ENCODE results near the gene TEX13A.

TEX13A gene

DNA sequence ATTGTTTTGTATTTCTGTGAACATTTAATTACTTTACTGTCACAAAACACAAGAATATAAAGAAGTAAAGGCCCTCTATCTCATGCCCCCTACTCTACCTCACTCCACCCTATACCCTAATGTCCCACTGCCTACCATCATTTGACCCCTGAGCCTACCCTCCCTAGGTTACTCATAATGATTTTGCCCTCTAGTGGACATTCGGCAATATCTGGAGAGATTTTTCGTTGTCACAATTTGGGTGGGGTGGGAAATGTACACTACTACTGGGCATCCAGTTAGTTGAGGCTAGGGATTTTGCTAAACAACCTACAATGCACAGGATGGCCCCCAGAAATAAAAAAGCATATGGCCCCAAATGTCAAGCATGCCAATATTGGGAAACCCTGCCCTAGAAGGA is 10.2 kb downstream of the TEX13A start:
- peak overlapping the region in 1 of 2 donors; percentile 54 for H3K27ac Mint-ChIP-seq
- no peak for ATAC-seq
- H3K9me3 Mint-ChIP-seq = peaks cover 0 to 4% of the 10 kb centered on the region in 2 donors
- H3K27me3 Mint-ChIP-seq = no peaks in the 10 kb centered on the region
- no peaks in the 10 kb centered on the region for H3K4me1 Mint-ChIP-seq
- no peak for DNase-seq
- H3K4me3 Mint-ChIP-seq = no peak overlapping the region

DNA sequence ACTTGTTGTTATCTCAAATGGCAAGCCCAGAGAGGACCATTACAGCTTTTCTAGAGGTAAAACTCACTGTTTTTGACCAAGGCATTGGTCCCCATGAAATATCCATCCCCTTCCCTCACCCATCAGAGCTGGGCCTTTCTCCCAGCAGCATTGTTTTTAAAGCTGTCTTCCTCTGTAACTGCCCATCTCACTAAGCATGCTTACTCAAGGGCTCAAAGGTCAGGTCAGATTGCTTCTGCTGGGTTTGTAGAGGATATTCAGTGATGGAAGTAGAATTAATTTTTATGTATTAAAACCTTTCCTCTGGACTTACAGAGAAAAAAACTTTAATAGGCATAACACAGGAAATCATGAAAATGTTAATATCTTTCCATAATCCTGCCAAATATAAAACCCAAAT is 11.1 kb downstream of the TEX13A start:
- Mint-ChIP-seq H3K4me1 (no peaks in the 10 kb centered on the region), H3K4me3 (no peak overlapping the region), H3K27ac (no peak overlapping the region), H3K27me3 (no peaks in the 10 kb centered on the region), H3K9me3 (no peaks in the 10 kb centered on the region)
- ATAC-seq (no peak), DNase-seq (no peak)

DNA sequence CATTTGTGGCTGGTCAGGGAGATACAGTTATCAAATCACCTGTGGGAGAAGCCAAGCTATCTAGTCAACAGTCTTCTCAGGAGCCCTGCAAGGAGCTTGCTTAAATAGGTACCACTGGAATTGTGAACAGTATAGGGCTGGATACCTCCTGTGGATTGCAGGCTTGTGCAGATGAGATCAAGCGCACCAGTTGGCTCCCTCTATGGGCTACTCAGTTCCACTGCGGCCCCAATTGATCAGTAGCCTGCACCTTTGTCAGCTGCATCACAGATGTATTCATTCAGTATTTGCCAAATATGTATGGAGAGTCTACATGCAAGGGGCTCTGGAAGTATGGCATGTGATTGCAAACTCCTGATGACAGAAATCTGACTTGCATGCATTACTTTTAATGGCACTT is 28.6 kb downstream of the TEX13A start:
- Mint-ChIP-seq H3K27ac (no peak overlapping the region), H3K4me3 (no peak overlapping the region), H3K27me3 (no peaks in the 10 kb centered on the region), H3K4me1 (no peaks in the 10 kb centered on the region), H3K9me3 (no peaks in the 10 kb centered on the region)
- DNase-seq (no peak), ATAC-seq (no peak)

DNA sequence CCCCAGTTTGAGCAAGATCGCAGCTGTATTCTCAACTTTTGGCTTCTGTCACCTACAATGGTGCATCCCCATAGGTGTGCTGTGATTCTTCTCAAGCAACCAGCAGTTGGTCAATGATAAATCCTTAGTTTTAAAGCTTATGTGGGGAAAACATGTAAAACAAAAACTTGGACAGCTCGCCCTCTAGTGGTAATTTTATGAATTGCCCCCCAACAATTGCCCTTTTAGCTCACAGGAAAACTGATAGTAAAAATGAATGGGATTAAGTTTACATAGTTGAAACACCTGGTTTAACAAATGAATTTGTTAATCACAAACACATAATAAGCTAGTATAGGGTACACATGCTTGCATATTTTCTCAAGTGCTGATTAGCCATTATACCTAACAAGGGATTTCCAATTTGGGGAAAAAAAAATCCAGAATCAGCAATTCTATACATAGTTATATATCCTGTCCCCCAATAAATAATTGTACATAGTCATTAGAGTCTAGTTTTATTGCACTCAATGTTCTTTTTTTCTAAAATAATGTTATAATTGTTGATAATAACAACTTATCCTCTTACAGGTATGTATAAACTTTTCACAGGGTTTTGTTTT is 30.1 kb downstream of the TEX13A start:
- no peak for ATAC-seq
- Mint-ChIP-seq H3K4me3 (no peak overlapping the region), H3K27me3 (peaks cover 7% of the 10 kb centered on the region), H3K27ac (no peak overlapping the region), H3K9me3 (no peaks in the 10 kb centered on the region), H3K4me1 (no peaks in the 10 kb centered on the region)
- no peak for DNase-seq

DNA sequence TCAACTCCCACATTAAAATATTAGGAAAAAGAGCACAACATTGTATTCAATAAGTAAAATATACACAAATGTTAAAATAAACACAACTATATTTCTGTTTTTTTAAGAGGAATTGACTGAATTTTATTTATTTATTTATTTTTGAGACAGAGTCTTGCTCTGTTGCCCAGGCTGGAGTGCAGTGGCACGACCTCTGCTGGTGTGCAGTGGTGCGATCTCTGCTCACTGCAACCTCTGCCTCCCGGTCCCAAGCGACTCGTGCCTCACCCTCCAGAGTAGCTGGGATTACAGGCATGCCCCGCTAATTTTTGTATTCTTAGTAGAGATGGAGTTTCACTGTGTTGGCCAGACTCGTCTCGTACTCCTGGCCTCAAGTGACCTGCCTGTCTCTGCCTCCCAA is 31.4 kb downstream of the TEX13A start:
- ATAC-seq (no peak), DNase-seq (no peak)
- Mint-ChIP-seq H3K9me3 (no peaks in the 10 kb centered on the region), H3K4me3 (no peak overlapping the region), H3K4me1 (no peaks in the 10 kb centered on the region), H3K27me3 (peaks cover 7% of the 10 kb centered on the region), H3K27ac (no peak overlapping the region)

DNA sequence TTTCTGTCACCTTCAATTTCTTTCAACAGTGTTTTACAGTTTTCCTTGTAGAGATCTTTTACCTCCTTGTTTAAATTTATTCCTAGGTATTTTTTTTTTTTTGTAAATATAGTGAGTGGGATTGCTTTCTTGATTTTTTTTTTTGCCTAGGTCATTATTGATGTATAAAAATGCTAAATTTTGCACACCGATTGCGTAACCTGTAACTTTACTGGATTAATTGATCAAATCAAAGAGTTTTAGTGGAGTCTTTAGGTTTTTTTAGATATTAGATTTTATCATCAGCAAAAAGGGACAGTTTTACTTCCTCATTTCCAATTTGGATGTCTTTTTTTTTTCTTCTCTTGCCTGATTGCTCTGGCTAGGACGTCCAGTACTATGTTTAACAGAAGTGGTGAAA is 40.9 kb downstream of the TEX13A start:
- DNase-seq (no peak), ATAC-seq (no peak)
- no peak overlapping the region for H3K4me3 Mint-ChIP-seq
- H3K4me1 Mint-ChIP-seq = no peaks in the 10 kb centered on the region
- no peak overlapping the region for H3K27ac Mint-ChIP-seq
- H3K9me3 Mint-ChIP-seq = no peaks in the 10 kb centered on the region
- no peaks in the 10 kb centered on the region for H3K27me3 Mint-ChIP-seq

DNA sequence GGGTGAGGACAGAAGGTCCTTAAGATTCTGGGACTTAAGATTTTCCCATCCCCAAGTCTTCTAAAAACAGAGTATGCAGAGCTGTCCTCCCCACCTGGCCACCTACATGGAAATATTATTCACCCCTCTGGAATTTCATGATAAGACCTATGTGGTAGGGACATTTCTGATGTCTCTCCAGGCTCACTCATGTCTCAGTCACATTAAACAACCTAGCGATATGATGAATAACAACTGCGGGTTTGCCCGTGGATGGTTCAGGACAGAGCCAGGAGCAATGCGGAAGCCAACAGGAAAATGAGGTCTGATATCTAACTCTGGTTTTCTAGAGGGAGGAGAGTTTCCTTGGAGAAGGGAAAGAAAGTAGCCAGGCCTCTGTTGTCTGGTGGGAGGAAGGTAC is 47.4 kb downstream of the TEX13A start:
- no peaks in the 10 kb centered on the region for H3K27me3 Mint-ChIP-seq
- no peaks in the 10 kb centered on the region for H3K4me1 Mint-ChIP-seq
- no peak overlapping the region for H3K27ac Mint-ChIP-seq
- H3K9me3 Mint-ChIP-seq = no peaks in the 10 kb centered on the region
- ATAC-seq = no peak
- no peak overlapping the region for H3K4me3 Mint-ChIP-seq
- no peak for DNase-seq
